Natural killer cell treated with Interleukin-12 subunit alpha and Interleukin-12 subunit beta and Interleukin-15 and Interleukin-18, amount 100 ng/mL, for 72 hours (primary cell): ENCODE results near the gene IVD. TPM values are rescaled to one million over a fixed set of nuclear protein-coding genes. Genes with fewer than 3 reads are reported as not detected.

Experiments
- ATAC-seq, 2 donors: fragments of 150-1000 bp; cut with Tn5 transposase in 1 of 2; sonication (Bioruptor Pico), chemical (Tn5 transposase) in 1 of 2; 2 replicates each; pipeline ENCODE4 v1.10.0; 2021
- DNase-seq: peaks from one replicate; pipeline ENCODE4 v3.0.0; 2022; ENCODE audit warnings: low spot score
- H3K27ac Mint-ChIP-seq, 2 donors: 1 replicate in 1 of 2; 2 replicates in 1 of 2; pipeline ENCODE4 v1.8.0; 2022; ENCODE audit warnings: mixed read lengths in 2 of 2, mild to moderate bottlenecking in 1 of 2, moderate library complexity in 1 of 2
- H3K27me3 Mint-ChIP-seq, 2 donors: 1 replicate in 1 of 2; 2 replicates in 1 of 2; pipeline ENCODE4 v1.8.0; 2022; ENCODE audit warnings: mixed read lengths in 2 of 2
- H3K36me3 Mint-ChIP-seq: one replicate; pipeline ENCODE4 v1.8.0; 2022; ENCODE audit warnings: mixed read lengths
- H3K4me1 Mint-ChIP-seq, 2 donors: 1 replicate in 1 of 2; 2 replicates in 1 of 2; pipeline ENCODE4 v1.8.0; 2022; ENCODE audit warnings: low read depth in 2 of 2, mixed read lengths in 2 of 2, mild to moderate bottlenecking in 1 of 2
- H3K4me3 Mint-ChIP-seq: one replicate; pipeline ENCODE4 v1.8.0; 2022; ENCODE audit warnings: mixed read lengths
- H3K9me3 Mint-ChIP-seq: 2 replicates; pipeline ENCODE4 v1.8.0; 2022; ENCODE audit warnings: mixed read lengths
- total RNA-seq, 2 donors: library from RNA; stranded (reverse); gene quantifications; one replicate each; pipeline ENCODE4 v1.2.3, GENCODE V29; 2022

Gene IVD
- total RNA-seq, 2 donors from 2014 or later = 63.3 to 111 TPM

DNA sequence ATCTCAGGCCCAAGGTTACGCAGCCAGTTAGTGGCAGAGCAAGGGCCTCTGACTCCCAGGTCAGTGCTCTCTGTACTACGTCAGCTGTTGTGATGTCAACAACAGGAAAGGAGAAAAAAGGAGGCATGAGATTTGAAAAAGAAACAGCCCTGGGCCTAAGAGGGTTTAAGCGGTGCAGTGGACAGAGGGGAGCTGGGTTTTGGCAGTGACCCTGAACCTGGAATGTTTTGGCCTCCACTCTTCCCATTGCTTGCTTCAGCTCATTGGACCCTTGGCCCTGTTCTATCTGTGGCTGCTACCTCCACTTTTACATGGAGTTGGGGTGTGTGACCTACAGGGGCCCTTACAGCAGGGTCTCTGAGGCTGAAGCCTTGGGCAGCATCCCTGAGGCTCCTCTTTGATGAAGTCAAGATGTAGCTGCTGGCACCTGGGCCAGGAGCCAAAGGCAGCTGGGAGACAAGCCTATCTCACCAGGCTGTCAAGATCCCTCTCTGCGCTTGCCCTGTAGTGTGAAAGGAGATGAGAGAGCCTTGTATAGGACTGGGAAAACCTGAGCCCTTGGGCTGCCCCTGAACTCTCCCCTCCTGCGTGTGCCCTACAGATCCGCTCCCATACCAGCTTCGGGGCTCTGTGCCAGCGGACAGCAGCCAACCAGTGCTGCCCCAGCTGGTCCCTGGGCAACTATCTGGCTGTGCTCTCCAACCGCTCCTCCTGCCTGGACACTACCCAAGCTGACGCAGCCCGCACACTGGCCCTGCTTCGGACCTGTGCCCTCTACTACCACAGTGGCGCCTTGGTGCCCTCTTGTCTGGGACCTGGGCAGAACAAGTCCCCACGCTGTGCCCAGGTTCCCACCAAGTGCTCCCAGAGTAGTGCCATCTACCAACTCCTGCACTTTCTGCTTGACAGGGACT is 38.9 kb upstream of the IVD start:
- Mint-ChIP-seq H3K27ac (peak overlapping the region; percentile 54 to 70), H3K36me3 (no peaks in the 10 kb centered on the region), H3K4me3 (peak overlapping the region; percentile 91), H3K27me3 (no peaks in the 10 kb centered on the region), H3K4me1 (peaks cover 21 to 24% of the 10 kb centered on the region in 2 donors), H3K9me3 (no peaks in the 10 kb centered on the region)
- no peak for ATAC-seq
- no peak for DNase-seq

DNA sequence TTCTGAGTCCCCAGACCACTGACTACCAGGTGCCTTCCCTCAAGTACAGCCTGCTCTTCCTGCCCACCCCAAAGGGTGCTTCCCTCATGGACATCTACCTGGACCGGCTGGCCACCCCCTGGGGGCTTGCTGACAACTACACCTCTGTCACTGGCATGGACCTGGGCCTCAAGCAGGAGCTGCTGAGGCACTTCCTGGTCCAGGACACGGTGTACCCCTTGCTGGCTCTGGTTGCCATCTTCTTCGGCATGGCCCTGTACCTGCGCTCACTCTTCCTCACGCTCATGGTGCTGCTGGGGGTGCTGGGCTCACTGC is 38.3 kb upstream of the IVD start:
- Mint-ChIP-seq H3K27me3 (no peaks in the 10 kb centered on the region), H3K4me1 (peaks cover 21 to 24% of the 10 kb centered on the region in 2 donors), H3K36me3 (no peaks in the 10 kb centered on the region), H3K9me3 (no peaks in the 10 kb centered on the region), H3K4me3 (peak overlapping the region; percentile 91), H3K27ac (peak overlapping the region; percentile 54 to 70)
- DNase-seq (no peak), ATAC-seq (no peak)

DNA sequence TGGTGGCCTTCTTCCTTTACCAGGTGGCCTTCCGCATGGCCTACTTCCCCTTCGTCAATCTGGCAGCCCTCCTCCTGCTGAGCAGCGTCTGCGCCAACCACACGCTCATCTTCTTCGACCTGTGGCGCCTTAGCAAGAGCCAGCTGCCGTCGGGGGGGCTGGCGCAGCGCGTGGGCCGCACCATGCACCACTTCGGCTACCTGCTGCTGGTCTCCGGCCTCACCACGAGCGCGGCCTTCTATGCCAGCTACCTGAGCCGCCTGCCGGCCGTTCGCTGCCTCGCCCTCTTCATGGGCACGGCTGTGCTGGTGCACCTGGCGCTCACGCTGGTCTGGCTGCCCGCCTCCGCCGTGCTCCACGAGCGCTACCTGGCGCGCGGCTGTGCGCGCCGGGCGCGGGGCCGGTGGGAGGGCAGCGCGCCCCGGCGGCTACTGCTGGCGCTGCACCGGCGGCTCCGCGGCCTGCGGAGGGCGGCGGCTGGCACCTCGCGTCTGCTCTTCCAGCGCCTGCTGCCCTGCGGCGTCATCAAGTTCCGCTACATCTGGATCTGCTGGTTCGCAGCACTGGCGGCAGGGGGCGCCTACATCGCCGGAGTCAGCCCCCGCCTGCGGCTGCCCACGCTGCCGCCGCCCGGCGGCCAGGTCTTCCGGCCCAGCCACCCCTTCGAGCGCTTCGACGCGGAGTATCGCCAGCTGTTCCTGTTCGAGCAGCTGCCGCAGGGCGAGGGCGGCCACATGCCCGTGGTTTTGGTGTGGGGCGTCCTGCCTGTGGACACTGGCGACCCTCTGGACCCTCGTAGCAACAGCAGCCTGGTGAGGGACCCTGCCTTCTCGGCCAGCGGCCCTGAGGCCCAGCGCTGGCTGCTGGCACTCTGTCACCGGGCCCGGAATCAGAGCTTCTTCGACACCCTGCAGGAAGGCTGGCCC is 37.6 kb upstream of the IVD start:
- DNase-seq (peak; percentile 91), ATAC-seq (peak; percentile 95 to 96)
- H3K4me3 Mint-ChIP-seq = peak overlapping the region; percentile 91
- no peaks in the 10 kb centered on the region for H3K27me3 Mint-ChIP-seq
- no peaks in the 10 kb centered on the region for H3K9me3 Mint-ChIP-seq
- H3K4me1 Mint-ChIP-seq = peaks cover 21 to 24% of the 10 kb centered on the region in 2 donors
- no peaks in the 10 kb centered on the region for H3K36me3 Mint-ChIP-seq
- peak overlapping the region; percentile 54 to 70 for H3K27ac Mint-ChIP-seq

DNA sequence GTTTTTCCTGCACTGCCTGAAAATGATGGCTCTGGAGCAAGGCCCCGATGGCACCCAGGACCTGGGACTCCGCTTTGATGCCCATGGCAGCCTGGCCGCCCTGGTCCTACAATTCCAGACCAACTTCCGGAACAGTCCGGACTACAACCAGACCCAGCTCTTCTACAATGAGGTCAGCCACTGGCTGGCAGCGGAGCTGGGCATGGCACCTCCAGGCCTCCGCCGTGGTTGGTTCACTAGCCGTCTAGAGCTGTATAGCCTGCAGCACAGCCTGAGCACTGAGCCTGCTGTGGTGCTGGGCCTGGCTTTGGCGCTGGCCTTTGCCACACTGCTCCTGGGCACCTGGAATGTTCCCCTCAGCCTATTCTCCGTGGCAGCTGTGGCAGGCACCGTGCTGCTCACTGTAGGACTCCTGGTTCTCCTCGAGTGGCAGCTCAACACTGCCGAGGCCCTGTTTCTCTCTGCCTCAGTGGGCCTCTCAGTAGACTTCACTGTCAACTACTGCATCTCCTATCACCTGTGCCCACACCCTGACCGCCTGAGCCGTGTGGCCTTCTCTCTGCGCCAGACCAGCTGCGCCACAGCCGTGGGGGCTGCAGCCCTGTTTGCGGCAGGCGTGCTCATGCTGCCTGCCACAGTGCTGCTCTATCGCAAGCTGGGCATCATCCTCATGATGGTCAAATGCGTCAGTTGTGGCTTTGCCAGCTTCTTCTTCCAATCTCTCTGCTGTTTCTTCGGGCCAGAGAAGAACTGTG is 36.7 kb upstream of the IVD start:
- Mint-ChIP-seq H3K36me3 (no peaks in the 10 kb centered on the region), H3K9me3 (no peaks in the 10 kb centered on the region), H3K27me3 (no peaks in the 10 kb centered on the region), H3K4me1 (peaks cover 21% of the 10 kb centered on the region in 2 donors), H3K4me3 (peak overlapping the region; percentile 69), H3K27ac (peak overlapping the region; percentile 23 to 78)
- DNase-seq = no peak
- no peak for ATAC-seq

DNA sequence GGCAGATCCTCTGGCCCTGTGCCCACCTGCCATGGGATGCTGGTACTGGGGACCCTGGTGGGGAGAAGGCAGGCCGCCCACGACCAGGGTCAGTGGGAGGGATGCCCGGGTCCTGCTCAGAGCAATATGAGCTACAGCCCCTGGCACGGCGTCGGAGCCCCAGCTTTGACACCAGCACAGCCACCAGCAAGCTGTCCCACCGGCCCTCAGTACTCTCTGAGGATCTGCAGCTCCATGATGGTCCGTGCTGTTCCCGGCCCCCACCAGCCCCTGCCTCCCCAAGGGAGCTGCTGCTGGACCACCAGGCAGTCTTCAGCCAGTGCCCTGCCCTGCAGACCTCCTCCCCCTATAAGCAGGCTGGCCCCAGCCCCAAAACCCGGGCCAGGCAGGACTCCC is 36.1 kb upstream of the IVD start:
- no peak for DNase-seq
- Mint-ChIP-seq H3K4me3 (no peak overlapping the region), H3K27ac (peak overlapping the region; percentile 23 to 78)

DNA sequence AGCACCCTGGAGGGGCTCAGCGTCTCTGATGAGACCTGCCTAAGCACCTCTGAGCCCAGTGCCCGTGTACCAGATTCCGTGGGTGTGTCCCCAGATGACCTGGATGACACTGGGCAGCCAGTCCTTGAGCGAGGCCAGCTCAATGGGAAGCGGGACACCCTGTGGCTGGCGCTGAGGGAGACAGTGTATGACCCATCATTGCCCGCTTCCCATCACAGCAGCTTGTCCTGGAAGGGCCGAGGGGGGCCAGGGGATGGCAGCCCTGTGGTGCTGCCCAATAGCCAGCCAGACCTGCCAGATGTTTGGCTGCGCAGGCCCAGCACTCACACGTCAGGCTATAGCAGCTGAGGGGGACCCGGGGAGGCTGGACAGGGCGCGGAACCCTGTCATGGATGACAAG is 35.6 kb upstream of the IVD start:
- H3K9me3 Mint-ChIP-seq = no peaks in the 10 kb centered on the region
- H3K4me1 Mint-ChIP-seq = peaks cover 21% of the 10 kb centered on the region in 2 donors
- ATAC-seq (no peak), DNase-seq (no peak)
- H3K4me3 Mint-ChIP-seq = no peak overlapping the region
- no peak overlapping the region for H3K27ac Mint-ChIP-seq
- no peaks in the 10 kb centered on the region for H3K27me3 Mint-ChIP-seq
- no peaks in the 10 kb centered on the region for H3K36me3 Mint-ChIP-seq

More for the DNA sequence above, 36.1 kb upstream of the IVD start:
- H3K27me3 Mint-ChIP-seq = no peaks in the 10 kb centered on the region
- H3K36me3 Mint-ChIP-seq = no peaks in the 10 kb centered on the region
- ATAC-seq = no peak
- H3K4me1 Mint-ChIP-seq = peaks cover 21% of the 10 kb centered on the region in 2 donors
- no peaks in the 10 kb centered on the region for H3K9me3 Mint-ChIP-seq

DNA sequence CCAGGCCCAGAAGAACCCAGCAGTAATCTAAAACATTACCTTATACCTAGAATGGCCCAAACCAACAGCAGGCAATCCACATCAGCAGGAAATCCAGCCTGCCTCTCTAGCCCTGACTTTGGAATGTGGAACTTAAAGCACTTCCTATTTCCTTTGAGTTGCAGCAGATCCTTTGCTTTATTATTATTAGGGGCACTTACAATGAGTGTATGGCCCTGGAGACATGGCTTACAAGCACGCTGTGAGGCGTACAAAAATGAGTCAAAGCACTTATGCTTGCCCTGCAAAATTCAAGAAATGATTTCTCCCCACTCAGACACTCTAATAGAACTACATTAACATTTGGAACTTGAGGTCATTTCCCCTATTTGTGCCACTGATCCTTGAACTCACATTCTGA is 32.6 kb upstream of the IVD start:
- no peak overlapping the region for H3K27ac Mint-ChIP-seq
- ATAC-seq (no peak), DNase-seq (no peak)
- peaks cover 4 to 5% of the 10 kb centered on the region in 2 donors for H3K4me1 Mint-ChIP-seq
- no peaks in the 10 kb centered on the region for H3K27me3 Mint-ChIP-seq
- no peaks in the 10 kb centered on the region for H3K9me3 Mint-ChIP-seq
- H3K36me3 Mint-ChIP-seq = no peaks in the 10 kb centered on the region
- H3K4me3 Mint-ChIP-seq = no peak overlapping the region

DNA sequence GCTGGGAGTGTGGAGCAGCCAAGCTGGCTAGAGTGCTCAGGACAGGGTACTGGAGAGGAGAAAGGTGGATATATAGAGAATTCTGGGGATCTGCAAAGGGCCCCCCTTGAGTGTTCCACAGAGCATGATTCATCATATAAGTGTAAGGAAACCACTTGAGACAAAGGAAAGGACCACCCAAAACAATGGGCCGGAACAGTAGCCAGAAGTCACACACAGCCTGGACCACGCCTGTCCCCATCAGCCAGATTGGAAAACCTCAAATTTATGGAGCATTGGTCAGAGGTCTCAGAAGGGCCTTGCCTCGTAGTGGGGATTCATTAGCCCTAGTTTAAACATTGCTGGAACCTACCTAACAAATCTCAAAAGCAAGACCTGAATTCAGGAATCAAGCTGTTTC is 28.0 kb upstream of the IVD start:
- Mint-ChIP-seq H3K4me1 (peaks cover 3% of the 10 kb centered on the region in 2 donors), H3K4me3 (no peak overlapping the region), H3K36me3 (no peaks in the 10 kb centered on the region), H3K27me3 (no peaks in the 10 kb centered on the region), H3K9me3 (no peaks in the 10 kb centered on the region), H3K27ac (no peak overlapping the region)
- no peak for ATAC-seq
- no peak for DNase-seq

DNA sequence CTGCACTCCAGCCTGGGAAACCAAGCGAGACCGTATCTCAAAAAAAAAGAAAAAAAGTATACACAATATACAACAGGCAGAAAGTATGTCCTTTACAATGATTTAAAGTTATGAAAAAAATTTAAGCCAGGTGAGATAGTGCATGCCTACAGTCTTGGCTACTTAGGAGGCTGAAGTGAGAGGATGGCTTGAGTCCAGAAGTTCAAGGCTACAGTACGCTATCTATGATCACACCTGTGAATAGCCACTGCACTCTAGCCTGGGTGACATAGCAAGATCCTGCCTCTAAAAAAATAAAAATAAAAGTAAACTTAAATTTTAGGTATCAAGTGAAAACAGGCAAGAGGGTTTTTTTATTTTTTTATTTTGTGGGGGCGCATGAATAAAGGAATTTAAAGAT is 26.2 kb upstream of the IVD start:
- peaks cover 5% of the 10 kb centered on the region for H3K36me3 Mint-ChIP-seq
- no peak for DNase-seq
- H3K9me3 Mint-ChIP-seq = no peaks in the 10 kb centered on the region
- no peaks in the 10 kb centered on the region for H3K27me3 Mint-ChIP-seq
- H3K4me3 Mint-ChIP-seq = no peak overlapping the region
- H3K27ac Mint-ChIP-seq = no peak overlapping the region
- H3K4me1 Mint-ChIP-seq = peaks cover 14 to 15% of the 10 kb centered on the region in 2 donors
- no peak for ATAC-seq

DNA sequence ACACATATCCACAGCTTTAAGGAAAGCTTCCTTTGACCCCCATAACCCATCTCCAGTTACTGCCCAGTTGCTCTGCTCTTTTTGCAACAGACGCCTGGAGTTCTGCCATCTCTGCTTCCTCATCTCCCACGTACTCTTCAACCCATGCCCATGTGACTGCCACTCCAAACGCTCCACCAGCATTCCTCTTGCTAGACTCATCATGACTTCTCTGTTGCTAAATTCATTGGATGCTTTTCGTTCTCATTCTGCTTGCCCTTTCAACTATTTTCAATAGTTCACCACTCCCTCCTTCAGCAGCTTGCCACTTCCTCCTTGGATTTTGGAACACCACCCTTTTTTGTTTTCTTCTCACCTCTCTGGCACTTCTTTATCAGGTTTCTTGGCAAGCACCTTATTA is 25.7 kb upstream of the IVD start:
- no peak for ATAC-seq
- Mint-ChIP-seq H3K36me3 (peaks cover 5% of the 10 kb centered on the region), H3K4me1 (peaks cover 15 to 16% of the 10 kb centered on the region in 2 donors), H3K27me3 (no peaks in the 10 kb centered on the region), H3K4me3 (no peak overlapping the region), H3K9me3 (no peaks in the 10 kb centered on the region), H3K27ac (no peak overlapping the region)
- DNase-seq = no peak

DNA sequence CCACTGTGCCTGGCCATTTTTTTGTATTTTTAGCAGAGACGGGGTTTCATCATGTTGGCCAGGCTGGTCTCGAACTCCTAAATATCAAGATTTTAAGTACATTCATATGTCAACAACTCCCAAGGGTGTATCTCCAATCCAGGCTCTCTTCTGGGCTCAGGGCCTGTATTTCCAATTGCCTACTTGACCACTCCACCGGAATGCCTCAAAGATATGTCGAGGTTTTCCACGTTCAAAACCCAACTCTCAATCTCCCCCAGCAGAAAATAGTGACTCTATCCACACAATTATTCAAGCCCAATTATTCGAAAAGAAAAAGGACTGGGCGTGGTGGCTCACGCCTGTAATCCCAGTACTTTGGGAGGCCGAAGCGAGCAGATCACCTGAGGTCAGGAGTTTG is 25.0 kb upstream of the IVD start:
- no peak overlapping the region for H3K27ac Mint-ChIP-seq
- peaks cover 15 to 21% of the 10 kb centered on the region in 2 donors for H3K4me1 Mint-ChIP-seq
- H3K36me3 Mint-ChIP-seq = peaks cover 5% of the 10 kb centered on the region
- no peak for DNase-seq
- H3K4me3 Mint-ChIP-seq = no peak overlapping the region
- ATAC-seq = no peak
- no peaks in the 10 kb centered on the region for H3K9me3 Mint-ChIP-seq
- no peaks in the 10 kb centered on the region for H3K27me3 Mint-ChIP-seq

DNA sequence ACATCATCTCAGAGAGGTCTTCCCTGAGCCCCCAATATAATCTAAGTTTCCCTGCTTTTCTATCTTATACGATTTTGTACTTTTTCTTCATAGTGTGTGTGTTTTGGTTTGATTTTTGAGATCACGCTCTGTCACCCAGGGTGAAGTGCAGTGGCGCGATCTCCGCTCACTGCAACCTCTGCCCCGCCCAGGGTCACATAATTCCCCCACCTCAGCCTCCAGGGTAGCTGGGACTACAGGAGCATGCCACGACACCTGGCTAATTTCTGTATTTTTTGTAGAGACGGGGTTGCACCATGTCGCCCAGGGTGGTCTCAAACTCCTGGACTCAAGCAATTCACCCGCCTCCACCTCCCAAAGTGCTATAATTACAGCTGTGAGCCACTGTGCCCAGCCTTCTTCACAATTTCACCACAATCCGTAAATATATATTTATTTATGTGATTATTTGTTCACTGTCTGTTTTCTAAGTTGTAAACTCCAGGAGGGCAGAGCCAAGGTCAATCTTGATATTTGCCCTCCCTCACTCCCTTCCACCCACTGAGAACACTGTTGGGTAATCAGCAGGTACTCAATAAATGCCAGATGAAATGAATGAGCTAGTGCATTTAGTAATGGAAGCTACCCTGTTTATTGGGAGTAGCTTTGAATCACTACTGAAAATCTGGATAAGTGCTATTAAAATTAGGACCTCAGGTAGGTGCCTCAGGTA is 23.6 kb upstream of the IVD start:
- H3K4me1 Mint-ChIP-seq = peaks cover 15 to 21% of the 10 kb centered on the region in 2 donors
- no peaks in the 10 kb centered on the region for H3K27me3 Mint-ChIP-seq
- DNase-seq (no peak), ATAC-seq (no peak)
- no peak overlapping the region for H3K4me3 Mint-ChIP-seq
- H3K27ac Mint-ChIP-seq = peak overlapping the region; percentile 72 to 91
- H3K36me3 Mint-ChIP-seq = peaks cover 5% of the 10 kb centered on the region
- H3K9me3 Mint-ChIP-seq = no peaks in the 10 kb centered on the region
